D721Med (cell line): ENCODE data around the gene DNAJC17.

Source experiments
- DNase-seq: peaks from one replicate; pipeline ENCODE4 v3.0.0; 2011; ENCODE audit warnings: low spot score; ENCODE audit not compliant: insufficient read length
- FAIRE-seq: peaks from 2 replicates; lab custom pipeline; 2011; peaks lifted over from hg19 to GRCh38; lab: Jason Lieb, UNC
- CTCF ChIP-seq: IDR thresholded peaks from 2 replicates; pipeline ENCODE4 v1.5.1; 2012; ENCODE audit warnings: mild to moderate bottlenecking, control low read depth; ENCODE audit not compliant: insufficient read depth; ENCODE audit errors: missing control alignments

The DNAJC17 gene

DNA sequence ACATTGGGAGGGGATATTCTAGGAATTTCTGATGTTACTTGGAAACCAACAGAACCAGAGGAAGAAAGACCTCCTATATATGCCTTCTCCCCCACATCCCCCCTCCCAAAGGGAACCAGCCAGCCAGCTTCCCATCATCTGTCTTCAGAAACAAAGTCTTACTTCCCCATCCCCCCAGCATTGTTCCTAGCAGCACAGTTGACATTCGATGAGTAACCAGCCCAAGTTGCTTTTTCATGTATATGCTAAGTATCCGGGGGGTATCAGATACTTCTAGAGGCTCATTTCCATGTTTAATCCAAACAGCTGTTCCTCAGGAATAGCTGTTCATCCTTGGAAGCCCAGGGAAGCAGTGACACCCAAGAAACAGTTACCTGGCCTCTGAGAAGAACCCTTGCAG, 68.2 kb downstream of the DNAJC17 start:
- TF ChIP-seq CTCF, result no peak
- DNase-seq (no peak), FAIRE-seq (no peak)

DNA sequence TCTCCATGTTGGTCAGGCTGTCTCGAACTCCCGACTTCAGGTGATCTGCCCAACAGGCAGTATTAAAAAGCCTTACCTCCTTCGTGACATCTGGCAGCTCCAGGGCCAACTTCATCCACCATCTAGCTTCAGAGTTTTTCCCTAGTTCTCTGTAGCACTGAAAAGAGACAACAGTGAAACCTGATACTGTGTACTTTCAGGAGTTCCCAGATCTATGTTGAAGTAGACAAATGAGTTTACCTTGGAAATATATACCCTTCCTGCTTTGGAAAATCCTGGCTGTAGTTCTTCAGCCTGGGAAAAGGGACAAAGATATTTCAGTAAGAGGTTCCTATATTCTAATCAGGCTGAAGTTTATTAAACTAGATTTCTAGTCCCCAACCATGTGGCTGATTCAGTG, 70.2 kb downstream of the DNAJC17 start:
- FAIRE-seq (no peak), DNase-seq (no peak)
- no peak for TF ChIP-seq CTCF

- no peak for TF ChIP-seq CTCF
- FAIRE-seq, result no peak
- DNase-seq, result no peak
Measured at GRCh38 chr15:40736575-40736974, 70.7 kb downstream of the DNAJC17 start.

GRCh38 chr15:40731034-40731433, 76.2 kb downstream of the DNAJC17 start:
- no peak for DNase-seq
- no peak for TF ChIP-seq CTCF
- no peak for FAIRE-seq

DNA sequence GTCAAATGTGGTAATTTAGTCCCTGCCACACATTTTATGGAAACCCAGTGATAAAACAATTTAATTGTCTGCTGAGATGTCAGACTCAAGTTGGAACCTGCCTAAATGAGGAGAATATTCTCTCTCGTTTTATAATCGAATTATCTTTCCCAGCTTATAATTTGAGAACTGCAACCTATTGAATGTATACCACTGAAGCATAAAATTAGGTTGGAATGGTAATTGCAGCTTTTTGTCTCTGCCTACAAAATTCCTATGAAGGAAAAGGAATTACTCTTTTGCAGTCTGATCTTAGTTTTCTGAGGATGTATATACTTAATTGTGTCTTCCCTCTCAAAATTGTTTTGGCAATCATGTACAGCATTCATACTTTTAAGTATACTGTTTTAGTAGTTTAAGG, 83.4 kb downstream of the DNAJC17 start:
- DNase-seq (no peak), FAIRE-seq (no peak)
- no peak for TF ChIP-seq CTCF

GRCh38 chr15:40722934-40723333, 84.3 kb downstream of the DNAJC17 start:
- FAIRE-seq, result no peak
- TF ChIP-seq CTCF, result no peak
- no peak for DNase-seq

- no peak for DNase-seq
- FAIRE-seq, result no peak
- no peak for TF ChIP-seq CTCF
Measured at GRCh38 chr15:40722354-40722753, 84.9 kb downstream of the DNAJC17 start.
